ENCODE results near the gene DACT3.

DACT3 gene

DNA sequence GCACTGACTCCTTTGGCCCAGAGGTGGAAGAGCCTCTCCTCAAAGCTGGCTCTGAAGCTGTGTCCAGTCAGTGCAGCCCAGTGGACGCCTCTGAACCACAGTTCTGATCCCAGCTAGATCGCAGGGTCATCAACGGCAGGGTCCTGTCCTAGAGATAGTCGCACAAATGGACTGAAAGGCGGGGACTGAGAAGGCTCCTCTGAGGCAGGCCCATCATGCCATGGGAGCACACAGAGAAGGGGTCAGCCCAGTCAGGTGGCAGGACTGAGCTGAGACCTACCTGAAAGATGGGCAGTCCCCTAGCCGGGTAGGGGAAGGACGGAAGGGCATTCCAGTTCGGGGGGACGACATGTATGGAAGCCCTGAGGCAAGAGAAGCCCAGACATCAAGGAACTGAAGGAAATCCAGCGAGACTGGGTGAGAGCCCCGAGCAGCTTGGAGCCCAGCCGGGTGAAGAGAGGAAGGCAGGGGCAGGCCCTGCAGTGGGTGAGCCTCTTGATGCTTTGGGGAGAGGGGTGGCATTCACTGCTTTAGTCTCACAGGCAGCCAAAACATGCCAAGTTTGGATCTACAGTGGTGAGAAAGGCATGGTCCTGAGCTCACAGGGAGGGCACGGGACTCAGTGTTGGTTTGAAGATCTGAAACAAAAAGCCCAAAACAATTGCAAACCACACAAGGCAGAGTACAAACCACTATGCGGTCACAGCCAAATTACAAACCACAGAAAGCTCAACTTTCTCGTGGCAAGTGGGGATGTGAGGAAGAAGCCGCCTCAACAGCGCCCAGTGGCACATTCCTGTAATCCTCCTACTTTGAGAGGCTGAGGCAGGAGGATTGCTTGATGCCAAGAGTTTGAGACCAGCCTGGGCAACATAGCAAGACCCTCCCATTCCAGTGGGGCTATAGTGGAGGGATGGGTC lies 49.9 kb downstream of the DACT3 start:
- DNase-seq (ENCODE audit: low spot score): no peak

DNA sequence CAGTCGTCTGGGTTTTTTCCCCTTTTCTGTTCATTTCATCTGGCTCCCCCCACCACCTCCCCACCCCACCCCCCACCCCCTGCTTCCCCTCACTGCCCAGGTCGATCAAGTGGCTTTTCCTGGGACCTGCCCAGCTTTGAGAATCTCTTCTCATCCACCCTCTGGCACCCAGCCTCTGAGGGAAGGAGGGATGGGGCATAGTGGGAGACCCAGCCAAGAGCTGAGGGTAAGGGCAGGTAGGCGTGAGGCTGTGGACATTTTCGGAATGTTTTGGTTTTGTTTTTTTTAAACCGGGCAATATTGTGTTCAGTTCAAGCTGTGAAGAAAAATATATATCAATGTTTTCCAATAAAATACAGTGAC lies 50.6 kb downstream of the DACT3 start:
- DNase-seq (ENCODE audit: low spot score): no peak

DNA sequence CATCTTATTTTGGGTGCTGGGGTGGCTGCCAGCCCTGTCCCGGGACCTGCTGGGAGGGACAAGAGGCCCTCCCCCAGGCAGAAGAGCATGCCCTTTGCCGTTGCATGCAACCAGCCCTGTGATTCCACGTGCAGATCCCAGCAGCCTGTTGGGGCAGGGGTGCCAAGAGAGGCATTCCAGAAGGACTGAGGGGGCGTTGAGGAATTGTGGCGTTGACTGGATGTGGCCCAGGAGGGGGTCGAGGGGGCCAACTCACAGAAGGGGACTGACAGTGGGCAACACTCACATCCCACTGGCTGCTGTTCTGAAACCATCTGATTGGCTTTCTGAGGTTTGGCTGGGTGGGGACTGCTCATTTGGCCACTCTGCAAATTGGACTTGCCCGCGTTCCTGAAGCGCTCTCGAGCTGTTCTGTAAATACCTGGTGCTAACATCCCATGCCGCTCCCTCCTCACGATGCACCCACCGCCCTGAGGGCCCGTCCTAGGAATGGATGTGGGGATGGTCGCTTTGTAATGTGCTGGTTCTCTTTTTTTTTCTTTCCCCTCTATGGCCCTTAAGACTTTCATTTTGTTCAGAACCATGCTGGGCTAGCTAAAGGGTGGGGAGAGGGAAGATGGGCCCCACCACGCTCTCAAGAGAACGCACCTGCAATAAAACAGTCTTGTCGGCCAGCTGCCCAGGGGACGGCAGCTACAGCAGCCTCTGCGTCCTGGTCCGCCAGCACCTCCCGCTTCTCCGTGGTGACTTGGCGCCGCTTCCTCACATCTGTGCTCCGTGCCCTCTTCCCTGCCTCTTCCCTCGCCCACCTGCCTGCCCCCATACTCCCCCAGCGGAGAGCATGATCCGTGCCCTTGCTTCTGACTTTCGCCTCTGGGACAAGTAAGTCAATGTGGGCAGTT lies 51.2 kb downstream of the DACT3 start:
- no peak for DNase-seq (ENCODE audit: low spot score)

DNA sequence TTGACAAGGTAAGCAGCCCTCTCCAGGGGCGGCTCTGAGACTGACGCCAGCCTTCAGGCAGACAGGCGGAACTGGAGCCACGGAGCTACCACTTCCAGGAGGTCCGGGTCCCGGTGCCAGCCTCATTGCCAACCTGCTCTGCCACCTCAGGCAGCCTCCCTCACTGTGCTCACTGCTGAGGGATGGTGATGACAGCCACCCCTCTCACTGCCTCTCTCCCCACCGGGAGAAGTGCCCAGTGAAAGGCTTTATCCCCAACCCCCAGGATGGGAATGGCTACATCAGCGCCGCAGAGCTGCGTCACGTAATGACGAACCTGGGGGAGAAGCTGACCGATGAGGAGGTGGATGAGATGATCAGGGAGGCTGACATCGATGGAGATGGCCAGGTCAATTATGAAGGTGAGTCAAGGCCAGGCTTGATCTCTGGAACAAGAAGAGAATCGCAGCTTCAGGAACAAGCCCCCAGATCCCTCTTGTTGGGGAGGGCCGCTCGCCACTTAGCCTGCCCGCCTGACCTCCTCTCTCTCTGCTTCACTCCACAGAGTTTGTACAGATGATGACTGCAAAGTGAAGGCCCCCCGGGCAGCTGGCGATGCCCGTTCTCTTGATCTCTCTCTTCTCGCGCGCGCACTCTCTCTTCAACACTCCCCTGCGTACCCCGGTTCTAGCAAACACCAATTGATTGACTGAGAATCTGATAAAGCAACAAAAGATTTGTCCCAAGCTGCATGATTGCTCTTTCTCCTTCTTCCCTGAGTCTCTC lies 52.2 kb downstream of the DACT3 start:
- DNase-seq (ENCODE audit: low spot score): no peak

DNA sequence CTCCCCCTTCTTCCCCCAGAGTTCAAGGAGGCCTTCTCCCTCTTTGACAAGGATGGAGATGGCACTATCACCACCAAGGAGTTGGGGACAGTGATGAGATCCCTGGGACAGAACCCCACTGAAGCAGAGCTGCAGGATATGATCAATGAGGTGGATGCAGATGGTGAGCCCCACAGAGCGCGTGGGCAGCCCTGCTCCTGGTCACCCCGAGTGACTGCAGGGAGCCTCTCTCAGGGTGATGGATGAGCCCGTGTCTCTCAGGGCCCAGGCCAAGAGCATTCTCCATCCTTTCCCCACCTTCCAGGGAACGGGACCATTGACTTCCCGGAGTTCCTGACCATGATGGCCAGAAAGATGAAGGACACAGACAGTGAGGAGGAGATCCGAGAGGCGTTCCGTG lies 52.8 kb downstream of the DACT3 start:
- no peak for DNase-seq (ENCODE audit: low spot score)

DNA sequence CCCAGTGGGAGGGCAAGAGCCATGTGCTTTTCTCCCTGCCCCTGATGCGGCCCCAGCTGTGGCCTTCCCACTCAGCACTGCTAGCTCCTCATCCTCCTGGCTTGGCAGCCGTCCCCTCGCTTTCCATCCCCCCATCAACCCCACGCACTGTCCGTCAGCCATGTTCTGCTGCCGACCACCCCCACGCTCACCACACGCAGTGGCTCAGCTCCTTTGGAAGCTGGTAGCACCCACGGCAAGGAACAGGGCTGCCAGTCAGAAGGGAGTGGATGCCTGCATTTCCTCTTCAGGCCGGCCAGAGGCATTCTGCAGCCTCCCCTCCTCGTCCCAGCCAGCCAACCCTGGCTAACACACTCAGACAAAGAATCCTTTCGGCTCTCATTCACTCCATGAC lies 53.5 kb downstream of the DACT3 start:
- DNase-seq (ENCODE audit: low spot score): peak; percentile 66

DNA sequence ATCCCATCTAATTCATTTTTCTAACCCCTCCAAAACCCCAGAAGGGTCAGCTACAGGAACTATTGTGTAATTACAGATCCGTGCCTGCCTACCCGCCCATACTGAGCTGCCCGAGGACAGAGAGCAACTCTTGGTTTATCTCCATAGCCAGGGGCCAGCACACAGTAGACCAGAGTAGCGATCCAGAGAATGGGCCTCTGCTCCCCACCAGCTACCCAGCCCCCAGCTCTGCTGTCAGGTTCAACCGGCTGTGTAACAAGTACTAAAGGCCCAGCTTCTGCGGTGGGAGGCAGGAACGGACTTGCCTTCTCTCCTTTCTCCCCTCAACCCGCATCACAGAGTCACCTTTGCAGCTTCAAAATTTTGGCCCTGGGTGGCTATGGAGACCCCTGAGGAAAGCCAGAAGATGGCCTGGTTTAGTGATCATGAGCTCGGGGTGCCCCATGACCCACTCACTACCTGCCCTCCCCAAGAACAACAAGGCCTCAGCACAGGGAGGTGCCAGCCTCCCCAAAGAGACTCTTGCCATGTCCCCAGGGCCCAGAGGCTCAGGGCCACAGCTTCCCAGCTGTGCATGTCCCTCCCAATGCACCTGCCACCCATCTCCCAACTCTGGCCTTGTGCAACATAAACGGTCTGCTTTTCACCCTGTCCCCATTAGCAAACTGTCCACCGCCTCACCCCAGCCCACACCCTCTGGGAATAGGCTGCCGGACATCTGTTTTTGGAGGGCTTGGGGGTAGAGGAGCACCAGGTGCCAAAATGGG lies 54.1 kb downstream of the DACT3 start:
- no peak for DNase-seq (ENCODE audit: low spot score)

DNA sequence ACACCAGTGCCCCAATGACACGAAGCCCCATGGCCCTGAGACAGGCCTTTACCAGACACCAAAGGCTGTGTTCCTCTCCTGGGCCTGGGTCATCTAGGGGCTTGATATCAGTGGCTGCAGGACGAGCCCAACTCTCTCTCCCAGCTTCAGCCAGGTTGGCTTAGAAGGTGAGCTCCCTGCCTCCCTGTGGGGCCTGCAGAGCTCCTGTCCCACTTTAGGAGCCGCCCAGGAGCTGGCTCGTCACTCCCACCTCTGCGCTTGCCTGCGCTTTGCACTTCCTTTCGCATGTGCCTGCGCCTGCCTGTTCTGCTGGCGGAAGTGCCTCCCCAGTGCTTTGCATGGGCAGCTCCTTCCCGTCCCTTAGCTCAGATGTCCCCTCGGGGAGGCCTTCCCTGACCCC lies 55.0 kb downstream of the DACT3 start:
- DNase-seq (ENCODE audit: low spot score): no peak

DNA sequence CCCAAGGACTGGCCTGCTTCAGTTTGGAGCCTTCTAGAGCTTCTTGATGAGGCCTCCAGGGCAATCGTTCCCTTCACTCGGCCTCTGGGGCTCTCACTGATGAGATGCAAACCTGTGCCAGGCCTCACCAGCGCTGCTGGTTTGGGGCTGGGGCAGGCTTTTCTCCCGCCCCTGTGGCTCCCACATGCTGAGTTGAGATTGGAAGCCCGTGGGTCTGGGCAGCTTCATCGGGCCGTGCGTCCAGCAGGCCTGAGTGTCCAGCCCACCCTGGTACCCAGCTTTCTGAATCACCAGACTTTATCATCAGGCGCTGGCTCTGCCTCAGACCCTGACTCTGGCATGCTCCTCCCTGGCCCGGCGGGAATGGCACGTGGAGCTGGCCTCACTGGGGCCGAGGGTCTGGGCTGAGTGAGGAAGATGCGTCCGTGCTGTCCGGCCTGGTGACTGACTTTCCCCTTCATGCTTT lies 55.6 kb downstream of the DACT3 start:
- DNase-seq (ENCODE audit: low spot score): no peak

DNA sequence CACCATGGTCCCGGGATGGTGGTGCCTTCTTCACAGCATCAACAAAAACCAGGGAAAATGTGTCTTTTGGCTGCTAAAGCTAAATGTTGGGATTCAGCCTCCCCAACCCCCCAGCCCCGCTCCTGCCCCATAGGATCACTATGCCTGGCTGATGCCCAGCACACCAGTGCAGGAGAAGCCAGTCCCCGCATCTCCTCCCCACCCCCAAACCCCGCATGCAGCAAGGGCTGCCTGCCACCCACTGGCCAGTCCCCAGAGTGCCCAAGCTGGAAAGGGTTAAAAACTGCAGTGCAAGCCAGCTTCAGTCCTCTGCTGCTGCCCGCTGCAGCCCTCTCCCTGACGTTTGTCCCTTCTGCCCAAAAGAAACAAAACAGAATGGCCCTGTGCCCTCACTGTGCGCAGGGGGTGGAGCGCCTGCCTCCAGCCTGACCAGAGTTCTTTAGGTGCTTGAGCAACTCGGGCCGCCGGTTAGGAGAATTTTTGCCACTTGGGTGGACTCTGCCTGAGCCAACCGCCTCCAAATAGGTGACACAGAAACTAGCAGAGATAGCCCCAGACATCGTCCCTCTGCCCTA lies 56.1 kb downstream of the DACT3 start:
- DNase-seq (ENCODE audit: low spot score): peak; percentile 76

DNA sequence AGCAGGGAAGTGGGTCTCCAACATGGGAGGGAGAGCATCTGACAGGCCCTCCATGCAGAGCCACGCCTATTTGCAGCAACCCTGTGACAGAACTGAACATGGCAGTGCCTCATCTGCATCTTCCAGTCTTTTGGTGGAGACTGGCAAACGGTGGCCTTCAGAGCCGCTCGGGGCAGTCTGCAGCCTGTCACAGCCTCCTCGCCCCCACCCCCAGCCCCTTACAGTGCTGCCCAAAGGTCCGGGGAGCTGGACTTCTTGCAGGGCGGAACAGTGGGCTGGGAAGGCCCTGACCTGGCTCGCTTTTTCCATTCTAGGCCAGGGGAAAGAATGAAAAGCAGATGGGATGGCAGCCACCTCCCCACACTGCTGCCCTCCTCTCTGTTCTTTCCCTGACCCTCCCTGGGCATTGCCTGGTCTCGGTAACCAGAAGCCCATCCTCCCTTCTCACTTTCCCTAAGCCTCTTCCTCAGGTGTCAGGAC lies 57.2 kb downstream of the DACT3 start:
- DNase-seq (ENCODE audit: low spot score): no peak

DNA sequence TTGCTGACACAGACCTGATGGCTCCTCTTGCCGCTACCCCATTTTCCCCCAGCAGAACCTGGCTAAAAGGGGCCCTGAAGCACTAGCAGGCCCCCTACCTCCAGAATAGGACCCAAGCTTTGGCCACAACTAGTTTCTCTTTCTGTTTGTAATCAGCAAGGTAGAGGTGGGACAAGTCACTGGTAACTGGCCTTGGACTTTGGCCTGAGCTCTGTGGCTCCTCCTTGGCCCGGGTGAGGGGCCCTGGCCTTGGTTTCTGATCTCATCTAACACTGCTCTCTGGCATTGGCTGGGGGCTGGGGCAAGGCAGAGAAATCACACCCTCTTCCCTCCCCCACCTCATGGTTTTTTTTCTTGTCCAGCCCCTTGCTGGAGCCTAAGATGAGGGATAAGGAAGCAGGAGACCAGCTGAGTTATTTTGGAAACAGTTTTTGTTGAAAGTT lies 57.8 kb downstream of the DACT3 start:
- DNase-seq (ENCODE audit: low spot score): no peak

DNA sequence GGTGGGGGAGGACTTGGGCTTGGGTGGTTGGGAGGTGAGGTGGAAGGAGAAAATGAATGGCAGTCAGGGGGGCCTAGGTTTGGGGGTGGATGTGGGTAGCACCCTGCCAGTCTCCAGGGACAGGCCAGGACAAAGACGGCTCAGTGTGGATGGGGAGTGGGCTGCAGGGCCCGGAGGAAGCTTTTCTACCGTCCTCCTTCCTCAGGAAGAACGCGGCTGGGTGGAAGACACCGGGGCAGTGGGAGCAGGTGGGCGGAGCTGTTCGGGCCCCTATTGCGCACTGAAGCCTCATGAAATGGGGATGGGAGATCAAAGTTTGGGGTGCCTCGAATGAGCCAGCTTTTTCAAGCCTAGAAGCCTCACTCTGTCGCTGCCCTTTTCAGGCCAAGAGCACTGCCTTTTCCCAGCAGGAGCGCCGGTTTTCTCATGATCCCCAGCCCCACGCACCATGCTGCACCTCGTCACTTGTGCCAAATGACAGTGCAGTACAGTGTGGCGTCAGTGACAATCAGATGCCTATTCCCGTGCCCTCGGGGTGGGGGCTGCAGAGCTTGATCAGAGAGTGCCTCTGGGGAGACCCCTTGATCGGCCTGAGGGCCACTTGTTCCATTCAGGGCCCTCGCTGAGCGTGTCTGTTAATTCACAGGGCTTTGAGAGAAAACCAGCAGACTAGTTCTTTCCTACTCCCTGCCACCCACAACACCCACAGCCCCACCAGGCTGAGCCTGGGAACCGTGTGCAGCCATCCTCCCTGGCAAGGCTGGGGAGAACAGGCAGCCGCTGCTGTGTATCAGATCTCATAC lies 58.4 kb downstream of the DACT3 start:
- DNase-seq (ENCODE audit: low spot score): peak; percentile 68

DNA sequence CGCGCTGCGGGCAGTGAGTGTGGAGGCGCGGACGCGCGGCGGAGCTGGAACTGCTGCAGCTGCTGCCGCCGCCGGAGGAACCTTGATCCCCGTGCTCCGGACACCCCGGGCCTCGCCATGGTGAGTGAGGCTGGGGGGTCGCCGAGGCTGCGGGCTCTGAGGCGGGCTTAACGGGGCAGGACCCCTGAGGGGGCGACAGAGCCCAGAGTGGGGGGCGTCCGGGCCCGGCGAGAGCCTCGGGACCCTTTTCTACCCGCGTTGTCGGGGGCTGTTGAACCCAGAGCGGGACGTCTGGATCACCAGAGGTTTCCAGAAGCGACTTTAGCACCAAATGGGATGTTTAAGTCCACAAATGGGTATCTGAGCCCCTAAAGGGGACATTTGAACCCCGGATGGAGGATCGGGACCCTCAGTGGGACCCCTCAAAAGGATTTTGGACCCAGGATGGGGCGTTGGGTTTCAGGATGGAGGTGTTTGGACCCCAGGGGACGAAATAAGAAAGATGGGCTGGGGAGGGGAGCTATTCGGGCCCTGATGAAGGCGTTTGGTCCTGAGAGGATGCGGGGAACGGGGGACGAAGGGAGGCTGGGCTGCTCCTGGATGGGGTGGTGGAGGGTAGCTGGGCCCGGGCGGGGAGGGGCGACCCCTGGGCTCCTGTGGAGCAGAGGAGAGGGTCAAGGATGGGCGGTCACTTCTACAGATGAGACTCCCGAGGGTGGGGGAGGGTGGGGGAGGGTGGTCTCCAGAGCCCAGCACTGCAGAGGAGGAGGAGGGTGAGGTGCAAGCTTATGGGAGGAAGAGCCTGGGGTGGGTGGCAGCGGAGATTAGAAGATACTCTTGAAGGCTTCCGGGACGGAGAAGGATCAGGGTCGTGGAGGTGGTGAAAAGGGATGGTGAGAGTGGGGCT lies 59.4 kb downstream of the DACT3 start, which contains the start of gene CALM3:
TSS of gene CALM3 (plus strand) at position 13 of the 907 bp plus-strand sequence. CDS start at position 118, 105 bp downstream.
- DNase-seq (ENCODE audit: low spot score): no peak

DNA sequence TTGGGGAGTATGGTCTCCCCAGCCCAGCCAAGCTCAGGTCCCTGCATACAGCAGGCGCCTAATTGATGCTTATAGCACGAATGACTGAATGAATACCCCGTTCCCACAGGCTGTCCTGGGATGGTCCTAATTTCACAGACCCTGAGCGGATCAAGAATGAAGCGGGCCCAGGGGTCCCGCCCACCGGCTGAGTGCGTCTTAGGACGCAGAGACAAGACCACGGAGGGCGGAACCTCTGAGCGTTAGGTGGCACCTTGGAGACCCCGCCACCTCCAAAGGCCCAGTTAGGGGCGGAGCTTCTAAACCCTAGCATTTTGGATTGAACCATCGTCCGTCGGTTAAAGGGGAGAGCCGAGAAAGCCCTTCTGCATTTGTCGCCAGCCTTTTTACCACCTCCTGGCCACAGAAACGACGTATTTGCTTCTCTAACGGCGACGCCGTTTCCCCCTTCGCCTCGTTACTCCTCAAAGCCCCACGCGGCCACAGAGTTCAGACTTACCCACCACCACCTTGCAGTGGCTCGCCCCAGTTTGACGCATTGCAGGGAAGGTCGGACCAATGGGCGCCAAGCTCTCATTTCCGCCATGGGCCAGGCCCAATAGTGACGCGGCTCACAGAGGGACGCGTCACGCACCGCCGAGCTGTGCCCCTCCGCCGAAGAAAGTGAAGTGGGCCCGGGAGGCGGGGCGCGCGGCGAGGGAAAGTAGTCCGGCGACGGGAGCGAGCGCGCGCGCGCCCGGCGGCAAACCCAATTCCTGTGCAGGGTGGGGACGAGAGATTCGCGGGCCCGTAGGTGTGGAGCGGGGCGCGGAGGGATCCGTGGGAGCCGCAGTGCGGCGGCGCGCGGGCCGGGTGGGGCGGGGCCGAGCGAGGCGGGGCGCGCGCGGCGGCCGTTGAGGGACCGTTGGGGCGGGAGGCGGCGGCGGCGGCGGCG lies 60.3 kb downstream of the DACT3 start:
- peak; percentile 97 for DNase-seq (ENCODE audit: low spot score)

DNA sequence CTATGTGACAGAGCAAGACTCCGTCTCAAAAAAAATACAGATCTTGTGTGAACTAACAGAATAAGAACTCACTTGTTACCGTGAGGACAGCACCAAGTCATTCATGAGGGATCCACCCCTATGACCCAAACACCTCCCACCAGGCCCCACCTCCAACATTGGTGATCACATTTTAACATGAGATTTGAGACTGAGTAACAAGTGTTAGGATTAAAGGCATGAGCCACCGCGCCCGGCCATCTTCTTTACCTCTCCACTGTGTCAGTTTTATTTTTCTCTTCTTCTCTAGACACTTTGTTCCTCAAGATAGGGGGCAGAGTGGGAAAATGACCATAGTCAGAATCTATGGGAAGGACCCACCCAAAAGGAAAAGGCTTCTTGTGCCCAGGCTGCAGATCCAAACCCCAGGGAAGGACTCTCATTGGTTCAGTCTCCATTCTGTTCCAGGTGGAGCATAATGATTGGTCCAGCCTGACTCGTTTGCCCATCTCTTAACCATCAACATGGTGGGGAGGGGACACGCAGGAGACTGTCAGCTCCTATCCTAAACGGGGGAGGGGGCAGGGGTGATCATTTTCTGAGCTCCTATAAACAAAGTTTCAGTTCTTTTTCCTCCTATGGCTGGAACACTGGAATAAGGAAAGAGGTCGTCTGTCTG lies 61.1 kb downstream of the DACT3 start:
- no peak for DNase-seq (ENCODE audit: low spot score)

DNA sequence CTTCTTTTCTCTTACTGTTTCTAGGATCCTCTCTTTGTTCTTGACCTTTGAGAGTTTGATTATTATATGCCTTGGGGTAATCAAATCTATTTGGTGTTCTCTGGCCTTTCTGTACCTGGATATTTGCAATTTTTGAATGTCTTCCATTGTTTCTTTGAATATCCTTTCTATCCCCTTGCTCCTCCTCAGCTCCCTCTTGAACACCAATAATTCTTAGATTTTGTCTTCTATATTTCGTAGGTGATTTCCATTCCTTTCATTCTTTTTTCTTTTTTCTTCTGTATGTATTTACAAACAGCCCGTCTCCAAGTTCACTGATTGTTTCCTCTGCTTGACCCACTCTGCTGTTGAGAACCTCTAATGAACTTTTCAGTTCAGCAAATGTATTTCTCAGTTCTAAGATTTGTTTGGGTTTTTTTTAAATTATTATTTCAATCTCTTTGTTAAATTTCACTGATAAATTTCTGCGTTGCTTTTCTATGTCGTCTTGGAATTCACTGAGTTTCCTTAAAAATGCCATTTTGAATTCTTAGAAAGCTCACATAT lies 62.5 kb downstream of the DACT3 start:
- DNase-seq (ENCODE audit: low spot score): no peak
